ENCODE measurements around the gene SLC8A3. TPM values are rescaled to one million over a fixed set of nuclear protein-coding genes. Genes with fewer than 3 reads are reported as not detected.

SLC8A3 gene
- total and polyA plus RNA-seq, 2 experiments from 2014 or later: not detected

GRCh38 chr14:70094106-70094505, 94.6 kb downstream of the SLC8A3 start:
- H2AFZ ChIP-seq: no peak overlapping the region
- H3K4me1 ChIP-seq (ENCODE audit: insufficient read depth): no peaks in the 10 kb centered on the region
- H3K4me2 ChIP-seq (ENCODE audit: unreplicated experiment): no peak overlapping the region
- no peaks in the 10 kb centered on the region for H3F3A ChIP-seq (ENCODE audit: insufficient read depth)
- TF ChIP-seq EZH2phosphoT487 (IDR thresholded peaks at IDR 0.05; ENCODE audit: insufficient read depth, low read depth) (no peak), EZH2 (IDR thresholded peaks at IDR 0.05; ENCODE audit: insufficient read depth, poor library complexity, severe bottlenecking) (no peak)
- H3K9me3 ChIP-seq (ENCODE audit: low read depth): no peaks in the 10 kb centered on the region
- H3K9me2 ChIP-seq (ENCODE audit: insufficient read depth): no peaks in the 10 kb centered on the region
- no peaks in the 10 kb centered on the region for H3K36me3 ChIP-seq (ENCODE audit: low read depth)
- H3K4me3 ChIP-seq: no peak overlapping the region
- DNase-seq: no peak
- WGBS, 2 experiments (ENCODE audit: low coverage in 1 of 2, low lambda C conversion rate in 2 of 2, missing lambda C conversion rate in 2 of 2): 29% methylated on average over 3 of the region's 3 CpGs
- no peak overlapping the region for H3K27ac ChIP-seq
- no peaks in the 10 kb centered on the region for H3K79me2 ChIP-seq (ENCODE audit: insufficient read depth)
- H3K9ac ChIP-seq: no peak overlapping the region
- peaks cover 2% of the 10 kb centered on the region; the same call in 1 of the 2 replicates for H3K27me3 ChIP-seq (replicated peaks; ENCODE audit: insufficient read depth)
- in situ Hi-C loops (cut with MboI): no loop called here
- H4K20me1 ChIP-seq (ENCODE audit: insufficient read depth): no peaks in the 10 kb centered on the region

GRCh38 chr14:70093156-70093555, 95.6 kb downstream of the SLC8A3 start:
- no peak for DNase-seq
- no peaks in the 10 kb centered on the region for H3K36me3 ChIP-seq (ENCODE audit: low read depth)
- in situ Hi-C loops (cut with MboI): no loop called here
- no peaks in the 10 kb centered on the region; the same call in 1 of the 2 replicates for H3K27me3 ChIP-seq (replicated peaks; ENCODE audit: insufficient read depth)
- no peak overlapping the region for H3K9ac ChIP-seq
- no peak overlapping the region for H3K4me2 ChIP-seq (ENCODE audit: unreplicated experiment)
- H3K4me3 ChIP-seq: no peak overlapping the region
- no peaks in the 10 kb centered on the region for H4K20me1 ChIP-seq (ENCODE audit: insufficient read depth)
- no peak overlapping the region for H3K27ac ChIP-seq
- no peaks in the 10 kb centered on the region for H3K79me2 ChIP-seq (ENCODE audit: insufficient read depth)
- TF ChIP-seq EZH2phosphoT487 (IDR thresholded peaks at IDR 0.05; ENCODE audit: insufficient read depth, low read depth) (no peak), EZH2 (IDR thresholded peaks at IDR 0.05; ENCODE audit: insufficient read depth, poor library complexity, severe bottlenecking) (no peak)
- H2AFZ ChIP-seq: no peak overlapping the region
- 59 to 75% methylated on average over 2 of the region's 2 CpGs for WGBS, 2 experiments (ENCODE audit: low coverage in 1 of 2, low lambda C conversion rate in 2 of 2, missing lambda C conversion rate in 2 of 2)
- H3F3A ChIP-seq (ENCODE audit: insufficient read depth): no peaks in the 10 kb centered on the region
- H3K4me1 ChIP-seq (ENCODE audit: insufficient read depth): no peaks in the 10 kb centered on the region
- H3K9me2 ChIP-seq (ENCODE audit: insufficient read depth): no peaks in the 10 kb centered on the region
- H3K9me3 ChIP-seq (ENCODE audit: low read depth): no peaks in the 10 kb centered on the region

GRCh38 chr14:70087380-70087697, 101.4 kb downstream of the SLC8A3 start:
- DNase-seq: no peak
- no peak overlapping the region for H3K4me2 ChIP-seq (ENCODE audit: unreplicated experiment)
- H3K9me2 ChIP-seq (ENCODE audit: insufficient read depth): no peaks in the 10 kb centered on the region
- no peaks in the 10 kb centered on the region for H3K9me3 ChIP-seq (ENCODE audit: low read depth)
- no peak overlapping the region for H2AFZ ChIP-seq
- H3K4me3 ChIP-seq: no peak overlapping the region
- H3K9ac ChIP-seq: no peak overlapping the region
- no peaks in the 10 kb centered on the region for H3K4me1 ChIP-seq (ENCODE audit: insufficient read depth)
- no peak overlapping the region for H3K27ac ChIP-seq
- H3K36me3 ChIP-seq (ENCODE audit: low read depth): no peaks in the 10 kb centered on the region
- no peaks in the 10 kb centered on the region for H3K79me2 ChIP-seq (ENCODE audit: insufficient read depth)
- TF ChIP-seq EZH2 (IDR thresholded peaks at IDR 0.05; ENCODE audit: insufficient read depth, poor library complexity, severe bottlenecking) (no peak), EZH2phosphoT487 (IDR thresholded peaks at IDR 0.05; ENCODE audit: insufficient read depth, low read depth) (no peak)
- WGBS, 2 experiments (ENCODE audit: low coverage in 1 of 2, low lambda C conversion rate in 2 of 2, missing lambda C conversion rate in 2 of 2): 5 to 15% methylated on average over 2 of the region's 2 CpGs
- H3K27me3 ChIP-seq (replicated peaks; ENCODE audit: insufficient read depth): no peaks in the 10 kb centered on the region
- in situ Hi-C loops (cut with MboI): no loop called here
- H3F3A ChIP-seq (ENCODE audit: insufficient read depth): no peaks in the 10 kb centered on the region
- no peaks in the 10 kb centered on the region for H4K20me1 ChIP-seq (ENCODE audit: insufficient read depth)

- DNase-seq: peak; percentile 62
Observed at GRCh38 chr14:70086685-70087379, 101.9 kb downstream of the SLC8A3 start.

More at GRCh38 chr14:70086685-70087379, 101.9 kb downstream of the SLC8A3 start:
- Histone ChIP-seq H3K9ac (no peak overlapping the region), H3K4me2 (ENCODE audit: unreplicated experiment) (no peak overlapping the region), H3F3A (ENCODE audit: insufficient read depth) (no peaks in the 10 kb centered on the region), H3K36me3 (ENCODE audit: low read depth) (no peaks in the 10 kb centered on the region), H3K9me2 (ENCODE audit: insufficient read depth) (no peaks in the 10 kb centered on the region), H4K20me1 (ENCODE audit: insufficient read depth) (no peaks in the 10 kb centered on the region), H3K9me3 (ENCODE audit: low read depth) (no peaks in the 10 kb centered on the region), H3K4me3 (no peak overlapping the region), H3K79me2 (ENCODE audit: insufficient read depth) (no peaks in the 10 kb centered on the region), H3K27ac (no peak overlapping the region), H2AFZ (no peak overlapping the region), H3K27me3 (replicated peaks; ENCODE audit: insufficient read depth) (no peaks in the 10 kb centered on the region), H3K4me1 (ENCODE audit: insufficient read depth) (no peaks in the 10 kb centered on the region)
- no peak for TF ChIP-seq EZH2 (IDR thresholded peaks at IDR 0.05; ENCODE audit: insufficient read depth, poor library complexity, severe bottlenecking)
- no peak for TF ChIP-seq EZH2phosphoT487 (IDR thresholded peaks at IDR 0.05; ENCODE audit: insufficient read depth, low read depth)
- in situ Hi-C loops (cut with MboI): no loop called here
- 15 to 19% methylated on average over 5 of the region's 5 CpGs for WGBS, 2 experiments (ENCODE audit: low coverage in 1 of 2, low lambda C conversion rate in 2 of 2, missing lambda C conversion rate in 2 of 2)
